Small intestine (tissue), 7 donors: Measurements from ENCODE around the gene KRT39. TPM values are rescaled to one million over a fixed set of nuclear protein-coding genes. Genes with fewer than 3 reads are reported as not detected.
"Not testable (repeated sequence)": the region's sequence is repeated elsewhere in the genome, so short reads cannot be mapped to it uniquely, and the experiment has no call there.

ENCODE experiments used
- DNase-seq, 2 donors: peaks; one replicate each; pipeline versions ENCODE4 v3.0.0 to v3.0.0-alpha.2; 2013
- FAIRE-seq: peaks from 2 replicates; lab custom pipeline; 2012; peaks lifted over from hg19 to GRCh38; lab: Jason Lieb, UNC
- H3K27ac ChIP-seq, 3 donors: one replicate each; pipeline ENCODE4 v1.5.1; 2013; ENCODE audit warnings: low read length in 2 of 3, mild to moderate bottlenecking in 2 of 3, control low read depth in 1 of 3, inconsistent platforms in 1 of 3, low read depth in 1 of 3, moderate library complexity in 1 of 3
- H3K27me3 ChIP-seq, 3 donors: one replicate each; pipeline ENCODE4 v1.6.1; 2013; ENCODE audit warnings: low read length in 3 of 3, inconsistent platforms in 1 of 3; ENCODE audit not compliant: control insufficient read depth in 3 of 3, insufficient read depth in 3 of 3
- H3K36me3 ChIP-seq, 3 donors: one replicate each; pipeline ENCODE4 v1.6.1; 2013; ENCODE audit warnings: low read length in 3 of 3, inconsistent platforms in 1 of 3, low read depth in 1 of 3, mild to moderate bottlenecking in 1 of 3, moderate library complexity in 1 of 3; ENCODE audit not compliant: control insufficient read depth in 3 of 3, insufficient read depth in 2 of 3
- H3K4me1 ChIP-seq, 3 donors: one replicate each; pipeline ENCODE4 v1.6.1; 2013; ENCODE audit warnings: low read length in 2 of 3, inconsistent platforms in 1 of 3, low read depth in 1 of 3, mild to moderate bottlenecking in 1 of 3, moderate library complexity in 1 of 3; ENCODE audit not compliant: control insufficient read depth in 3 of 3, insufficient read depth in 2 of 3
- H3K4me3 ChIP-seq, 3 donors: one replicate each; pipeline ENCODE4 v1.5.1; 2013; ENCODE audit warnings: low read length in 3 of 3, control low read depth in 1 of 3, inconsistent platforms in 1 of 3, low read depth in 1 of 3, mild to moderate bottlenecking in 1 of 3, moderate library complexity in 1 of 3
- H3K9me3 ChIP-seq, 2 donors: one replicate each; pipeline ENCODE4 v1.6.1; 2013; ENCODE audit warnings: low read depth in 1 of 2, low read length in 1 of 2; ENCODE audit not compliant: control insufficient read depth in 2 of 2, insufficient read depth in 1 of 2
- WGBS, 3 donors: extraction: QIAGEN DNeasy Blood & Tissue Kit; methylation state at CpG; one replicate each; pipeline ENCODE4 v1.1.7; 2013; 5-methylcytosine and 5-hydroxymethylcytosine counted together
- polyA plus RNA-seq, 4 donors: library from polyadenylated mRNA; stranded (reverse) in 3 of 4; unstranded in 1 of 4; fragments of 200-250 nt in 3 of 4; fragments of 120-200 nt in 1 of 4; gene quantifications; one replicate each; pipeline versions ENCODE4 v1.2.1 to v1.2.3, GENCODE V29; 2013
- donor health status: healthy with polysubstance abuse.
- donor health status: control.
- donor health status: control.
- donor health status: Bipolar disorder and iron deficiency.
- donor health status: healthy.

KRT39 gene
- polyA plus RNA-seq, 4 donors = 0.03 to 0.04 TPM; not detected in 2

- DNase-seq (no peak), FAIRE-seq (no peak)
- Histone ChIP-seq H3K27ac (no peak within 1 kb of the TSS), H3K9me3 (no peaks in the 10 kb centered on the region), H3K36me3 (no peaks in the 10 kb centered on the region), H3K4me3 (no peak within 1 kb of the TSS), H3K27me3 (no peaks in the 10 kb centered on the region), H3K4me1 (no peaks in the 10 kb centered on the region)
- WGBS, 3 donors = 21 to 79% (median 60%) methylated on average over 8 of the region's 8 CpGs
These were observed 42.1 kb upstream of the KRT39 start, which contains the start of gene KRTAP3-1 for GRCh38 chr17:41008811-41009210. Gene KRTAP3-1, minus strand, starts transcription at chr17:41009128. Its CDS starts 54 bp downstream, at chr17:41009074.

- Histone ChIP-seq H3K27me3 (peaks cover 0 to 3% (median 0%) of the 10 kb centered on the region in 3 donors), H3K4me1 (no peaks in the 10 kb centered on the region), H3K9me3 (no peaks in the 10 kb centered on the region), H3K36me3 (no peaks in the 10 kb centered on the region), H3K4me3 (no peak overlapping the region), H3K27ac (no peak overlapping the region)
- DNase-seq (no peak), FAIRE-seq (no peak)
- WGBS, 3 donors = 82 to 96% (median 88%) methylated on average over 3 of the region's 3 CpGs
These were observed 37.6 kb upstream of the KRT39 start for GRCh38 chr17:41004397-41004796.

GRCh38 chr17:41003926-41004325 is 37.2 kb upstream of the KRT39 start:
- Histone ChIP-seq H3K27ac (no peak overlapping the region), H3K4me3 (no peak overlapping the region), H3K36me3 (no peaks in the 10 kb centered on the region), H3K27me3 (peaks cover 0 to 4% (median 0%) of the 10 kb centered on the region in 3 donors), H3K4me1 (no peaks in the 10 kb centered on the region), H3K9me3 (no peaks in the 10 kb centered on the region)
- DNase-seq (no peak), FAIRE-seq (no peak)
- 63 to 77% (median 68%) methylated on average over 4 of the region's 4 CpGs for WGBS, 3 donors

GRCh38 chr17:41002814-41003213 is 36.1 kb upstream of the KRT39 start:
- H3K9me3 ChIP-seq = no peaks in the 10 kb centered on the region
- no peak for FAIRE-seq
- no peak overlapping the region for H3K27ac ChIP-seq
- H3K4me1 ChIP-seq = no peaks in the 10 kb centered on the region
- H3K4me3 ChIP-seq = no peak overlapping the region
- H3K27me3 ChIP-seq = peaks cover 0 to 4% (median 0%) of the 10 kb centered on the region in 3 donors
- 21 to 50% (median 37%) methylated on average over 5 of the region's 5 CpGs for WGBS, 3 donors
- DNase-seq = no peak
- H3K36me3 ChIP-seq = no peaks in the 10 kb centered on the region

- H3K36me3 ChIP-seq = no peaks in the 10 kb centered on the region
- H3K9me3 ChIP-seq = no peaks in the 10 kb centered on the region
- H3K4me1 ChIP-seq = no peaks in the 10 kb centered on the region
- peaks cover 0 to 7% (median 0%) of the 10 kb centered on the region in 3 donors for H3K27me3 ChIP-seq
- no peak overlapping the region for H3K27ac ChIP-seq
- 76 to 92% (median 82%) methylated on average over 4 of the region's 4 CpGs for WGBS, 3 donors
- DNase-seq (no peak), FAIRE-seq (no peak)
- no peak overlapping the region for H3K4me3 ChIP-seq
These were observed 35.0 kb upstream of the KRT39 start for GRCh38 chr17:41001795-41002194.

- not testable (repeated sequence) for H3K9me3 ChIP-seq, FAIRE-seq, H3K27ac ChIP-seq, DNase-seq, H3K36me3 ChIP-seq, H3K4me1 ChIP-seq, H3K27me3 ChIP-seq, H3K4me3 ChIP-seq
- WGBS, 3 donors = 85 to 93% (median 86%) methylated on average over 6 of the region's 6 CpGs
These were observed 32.8 kb upstream of the KRT39 start, which contains the start of gene KRTAP3-2 for GRCh38 chr17:40999563-40999962. Gene KRTAP3-2, minus strand, starts transcription at chr17:40999906. Its CDS starts 53 bp downstream, at chr17:40999853.

- Histone ChIP-seq H3K4me1 (no peaks in the 10 kb centered on the region), H3K36me3 (no peaks in the 10 kb centered on the region), H3K9me3 (no peaks in the 10 kb centered on the region), H3K27me3 (peaks cover 0 to 7% (median 4%) of the 10 kb centered on the region in 3 donors), H3K27ac (no peak overlapping the region), H3K4me3 (no peak overlapping the region)
- no peak for FAIRE-seq
- 69 to 85% (median 78%) methylated on average over 2 of the region's 2 CpGs for WGBS, 3 donors
- DNase-seq = no peak
These were observed 30.6 kb upstream of the KRT39 start for GRCh38 chr17:40997361-40997760.

- DNase-seq = no peak
- peaks cover 0 to 7% (median 4%) of the 10 kb centered on the region in 3 donors for H3K27me3 ChIP-seq
- H3K27ac ChIP-seq = no peak overlapping the region
- no peak for FAIRE-seq
- no peaks in the 10 kb centered on the region for H3K36me3 ChIP-seq
- H3K4me1 ChIP-seq = no peaks in the 10 kb centered on the region
- no peaks in the 10 kb centered on the region for H3K9me3 ChIP-seq
- H3K4me3 ChIP-seq = no peak overlapping the region
- 78 to 92% (median 81%) methylated on average over 4 of the region's 4 CpGs for WGBS, 3 donors
These were observed 30.1 kb upstream of the KRT39 start for GRCh38 chr17:40996829-40997228.

- Histone ChIP-seq H3K36me3 (no peaks in the 10 kb centered on the region), H3K27ac (no peak overlapping the region), H3K4me3 (no peak overlapping the region), H3K4me1 (no peaks in the 10 kb centered on the region), H3K27me3 (peaks cover 0 to 7% (median 4%) of the 10 kb centered on the region in 3 donors), H3K9me3 (no peaks in the 10 kb centered on the region)
- FAIRE-seq = no peak
- no peak for DNase-seq
- 47% methylated on average over 1 of the region's 1 CpG for WGBS, 3 donors
These were observed 28.4 kb upstream of the KRT39 start for GRCh38 chr17:40995116-40995515.
